HCT116 (cell line): ENCODE data around the gene POLK. TPM values are rescaled to one million over a fixed set of nuclear protein-coding genes. Genes with fewer than 3 reads are reported as not detected.

ENCODE experiments used
- ATAC-seq: fragments of 200-7000 bp; cut with Tn5 transposase; 2 replicates; pipeline ENCODE4 v1.9.1; 2020; ENCODE audit warnings: mild to moderate bottlenecking, moderate library complexity
- BruUV-seq: library from RNA; stranded (reverse); fragments of 400-500 nt; replicated peaks from 2 replicates; lab custom pipeline; 2021; lab: Mats Ljungman, UMichigan
- CTCF ChIA-PET: fragments of 300-600 bp; sonication (Branson Sonifier 250); formaldehyde crosslinking; loops from one replicate; lab custom pipeline; 2021; ENCODE audit warnings: antibody characterized with exemption; lab: Charles Lee
- POLR2A ChIA-PET: fragments of 300-600, 350-600 bp; sonication (Branson Sonifier 250); formaldehyde crosslinking; loops from one replicate; lab custom pipeline; 2021; ENCODE audit warnings: antibody characterized with exemption; lab: Charles Lee
- RAD21 ChIA-PET, 2 experiments: fragments of 300-600 bp; sonication (Branson Sonifier 250); formaldehyde crosslinking; loops; one replicate each; lab custom pipeline; 2023; ENCODE audit warnings: low total read pairs in 2 of 2; ENCODE audit not compliant: uncharacterized antibody in 2 of 2, unreplicated experiment in 2 of 2, low non-redundant PET in 1 of 2; lab: Charles Lee
- DNase-seq: peaks from one replicate; pipeline ENCODE4 v3.0.0-alpha.2; 2010; ENCODE audit warnings: low read depth, low spot score
- H2AFZ ChIP-seq: fragments of 200-600 bp; shearing (Covaris generic), sonication (generic); 2 replicates; pipeline ENCODE4 v1.6.1; 2017; ENCODE audit warnings: low read depth, mixed run types, mixed read lengths, antibody characterized with exemption, low read length; ENCODE audit not compliant: poor library complexity, severe bottlenecking
- H3K27ac ChIP-seq: 2 replicates; pipeline ENCODE4 v1.5.1; 2012; ENCODE audit warnings: low read depth, low read length
- H3K27me3 ChIP-seq: fragments of 200-600 bp; sonication (generic); 2 replicates; pipeline ENCODE4 v1.6.1; 2016; ENCODE audit warnings: mixed run types, low read length, mixed read lengths; ENCODE audit not compliant: insufficient read depth
- H3K36me3 ChIP-seq, 2 experiments: fragments of 200-500 bp in 1 of 2; fragments of 200-600 bp in 1 of 2; sonication (Bioruptor generic) in 1 of 2; sonication (generic) in 1 of 2; 2 replicates each; pipeline versions ENCODE4 v1.5.1 to v1.6.1; 2014 to 2016; ENCODE audit warnings: low read length in 2 of 2, inconsistent platforms in 1 of 2, mixed read lengths in 1 of 2, mixed run types in 1 of 2; ENCODE audit not compliant: insufficient read depth in 2 of 2, control insufficient read depth in 1 of 2
- H3K4me1 ChIP-seq, 2 experiments: fragments of 200-600 bp in 1 of 2; sonication (generic) in 1 of 2; 2 replicates each; pipeline versions ENCODE4 v1.5.1 to v1.6.1; 2012 to 2017; ENCODE audit warnings: low read length in 2 of 2, inconsistent platforms in 1 of 2, mild to moderate bottlenecking in 1 of 2, mixed read lengths in 1 of 2, mixed run types in 1 of 2, moderate library complexity in 1 of 2; ENCODE audit not compliant: insufficient read depth in 2 of 2, control insufficient read depth in 1 of 2
- H3K4me2 ChIP-seq: fragments of 200-600 bp; sonication (generic); 2 replicates; pipeline ENCODE4 v1.6.1; 2017; ENCODE audit warnings: mixed run types, low read length, mixed read lengths
- H3K4me3 ChIP-seq, 2 experiments: fragments of 200-600 bp in 1 of 2; sonication (generic) in 1 of 2; replicated peaks in 1 of 2; 2 replicates each; pipeline ENCODE4 v1.5.1; 2011 to 2016; ENCODE audit warnings: low read length in 2 of 2, control low read depth in 1 of 2, low read depth in 1 of 2, mild to moderate bottlenecking in 1 of 2, mixed read lengths in 1 of 2, mixed run types in 1 of 2
- H3K79me2 ChIP-seq: fragments of 200-600 bp; sonication (generic); 2 replicates; pipeline ENCODE4 v1.6.1; 2017; ENCODE audit warnings: mild to moderate bottlenecking, mixed run types, low read length, moderate library complexity, mixed read lengths; ENCODE audit not compliant: insufficient read depth
- H3K9ac ChIP-seq: fragments of 200-600 bp; sonication (generic); 2 replicates; pipeline ENCODE4 v1.6.1; 2016; ENCODE audit warnings: low read length, mixed read lengths
- H3K9me2 ChIP-seq: fragments of 200-600 bp; sonication (generic), shearing (Covaris generic); 2 replicates; pipeline ENCODE4 v1.6.1; 2017; ENCODE audit warnings: mixed run types, mild to moderate bottlenecking, moderate library complexity; ENCODE audit not compliant: insufficient read depth
- H3K9me3 ChIP-seq, 2 experiments: fragments of 200-500 bp in 1 of 2; fragments of 200-600 bp in 1 of 2; sonication (Bioruptor generic) in 1 of 2; sonication (generic) in 1 of 2; 2 replicates each; pipeline ENCODE4 v1.6.1; 2014 to 2017; ENCODE audit warnings: low read length in 2 of 2, mixed read lengths in 2 of 2, inconsistent platforms in 1 of 2, low read depth in 1 of 2, mild to moderate bottlenecking in 1 of 2, mixed run types in 1 of 2, moderate library complexity in 1 of 2; ENCODE audit not compliant: control insufficient read depth in 1 of 2, insufficient read depth in 1 of 2
- H4K20me1 ChIP-seq: fragments of 200-600 bp; sonication (generic), shearing (Covaris generic); 2 replicates; pipeline ENCODE4 v1.6.1; 2017; ENCODE audit warnings: mixed run types, mild to moderate bottlenecking, moderate library complexity; ENCODE audit not compliant: insufficient read depth
- CBX3 ChIP-seq: IDR thresholded peaks from 2 replicates; pipeline ENCODE4 v1.6.1; 2012; ENCODE audit warnings: low read depth
- EGR1 ChIP-seq: IDR thresholded peaks from 2 replicates; pipeline ENCODE4 v1.6.1; 2012; ENCODE audit warnings: low read depth
- ELF1 ChIP-seq: IDR thresholded peaks from 2 replicates; pipeline ENCODE4 v1.6.1; 2012; ENCODE audit warnings: low read depth, borderline replicate concordance
- EZH2 ChIP-seq: fragments of 200-600 bp; sonication (generic); IDR thresholded peaks from 2 replicates; pipeline ENCODE4 v1.6.1; 2017; ENCODE audit warnings: antibody characterized with exemption, mixed run types
- FOSL1 ChIP-seq: IDR thresholded peaks from 2 replicates; pipeline ENCODE4 v1.6.1; 2012; ENCODE audit warnings: low read depth
- JUND ChIP-seq: IDR thresholded peaks from 2 replicates; pipeline ENCODE4 v1.6.1; 2012
- POLR2A ChIP-seq: IDR thresholded peaks from 2 replicates; pipeline ENCODE4 v1.7.0; 2011; ENCODE audit warnings: borderline replicate concordance; ENCODE audit not compliant: insufficient read depth, insufficient read length; ENCODE audit errors: extremely low read depth
- SIN3A ChIP-seq: IDR thresholded peaks from 2 replicates; pipeline ENCODE4 v1.6.1; 2012; ENCODE audit warnings: low read depth
- SP1 ChIP-seq: IDR thresholded peaks from 2 replicates; pipeline ENCODE4 v1.6.1; 2012; ENCODE audit warnings: low read depth
- SRF ChIP-seq: IDR thresholded peaks from 2 replicates; pipeline ENCODE4 v1.6.1; 2012; ENCODE audit warnings: low read depth
- TCF7L2 ChIP-seq: IDR thresholded peaks from 2 replicates; pipeline ENCODE4 v1.7.0; 2011; ENCODE audit warnings: borderline replicate concordance, inconsistent platforms; ENCODE audit not compliant: insufficient read depth, insufficient read length; ENCODE audit errors: extremely low read depth
- YY1 ChIP-seq: IDR thresholded peaks from 2 replicates; pipeline ENCODE4 v1.6.1; 2011; ENCODE audit warnings: low read length, low read depth, moderate library complexity, mild to moderate bottlenecking; ENCODE audit not compliant: insufficient replicate concordance; ENCODE audit errors: extremely low read depth
- ZFX ChIP-seq: fragments of 450-650 bp; IDR thresholded peaks from 2 replicates; pipeline ENCODE4 v1.6.1; 2017
- intact Hi-C: fragments of 100-400 bp; cut with micrococcal nuclease; formaldehyde crosslinking; loops from 2 replicates; pipeline ENCODE4 v1.10.0; 2022
- total RNA-seq: library from RNA; stranded (reverse); gene quantifications from one replicate; pipeline ENCODE4 v1.2.1, GENCODE V29; 2021; ENCODE audit not compliant: unreplicated experiment
- TF ChIP-seq, protein P1 (sequence below): IDR thresholded peaks from 2 replicates; pipeline ENCODE4 v1.6.1; 2012
- TF ChIP-seq, protein P2 (sequence below), 3 experiments: fragments of 200-600 bp in 1 of 3; sonication (generic) in 1 of 3; IDR thresholded peaks in 2 of 3; conservative IDR thresholded peaks in 1 of 3; 2 replicates each; pipeline ENCODE4 v1.5.1; 2012 to 2017; ENCODE audit warnings: low read depth in 2 of 3, low read length in 2 of 3, antibody characterized with exemption in 1 of 3, borderline replicate concordance in 1 of 3, control low read depth in 1 of 3, mild to moderate bottlenecking in 1 of 3, mixed read lengths in 1 of 3, mixed run types in 1 of 3, moderate library complexity in 1 of 3; ENCODE audit not compliant: insufficient read depth in 1 of 3
- TF ChIP-seq, protein P3 (sequence below): IDR thresholded peaks from 2 replicates; pipeline ENCODE4 v1.6.1; 2011; ENCODE audit warnings: mild to moderate bottlenecking, low read length, moderate library complexity; ENCODE audit not compliant: insufficient replicate concordance; ENCODE audit errors: extremely low read depth

Gene POLK
- total RNA-seq, 1 experiment from 2014 or later: 17.3 TPM

DNA sequence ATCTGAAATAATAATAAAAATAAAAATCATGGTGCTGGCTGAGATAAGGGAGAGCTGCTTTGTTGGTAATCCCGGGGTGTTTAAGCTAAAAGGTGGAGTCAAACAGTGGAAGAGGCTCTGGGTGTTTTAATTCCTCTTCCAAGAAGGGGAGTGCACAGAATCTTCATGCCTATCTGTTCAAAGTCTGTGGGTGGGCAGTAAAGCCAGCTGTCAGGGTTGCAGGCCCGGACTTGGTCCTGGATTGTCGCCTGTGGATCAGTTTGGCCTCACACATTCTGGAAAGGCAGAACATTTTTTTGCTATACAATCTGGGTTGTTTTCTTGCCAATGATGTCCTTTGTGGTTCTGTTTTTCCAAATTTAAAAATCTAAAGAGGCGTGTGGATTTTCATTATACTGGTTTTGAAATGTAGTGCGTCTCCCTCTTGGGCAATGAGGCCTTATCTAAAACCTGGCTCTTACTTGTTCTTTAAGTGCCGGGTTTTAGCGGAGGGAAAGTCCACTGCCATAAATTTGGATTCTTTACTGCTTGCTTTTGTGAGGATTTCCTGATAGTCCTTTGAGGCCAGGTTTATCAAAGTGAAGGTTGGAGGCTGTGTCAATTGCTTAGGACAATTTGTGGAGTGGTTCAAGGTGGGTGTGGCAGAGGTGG lies 105.4 kb downstream of the POLK start:
- intact Hi-C loops: no loop called here
- ChIA-PET POLR2A (no interaction called here), RAD21 (no interaction called here), CTCF (no interaction called here)
- DNase-seq: no peak
- no peaks in the 10 kb centered on the region for H3K9me2 ChIP-seq
- H3K4me1 ChIP-seq: no peaks in the 10 kb centered on the region
- no peaks in the 10 kb centered on the region for H3K9me3 ChIP-seq
- H3K27ac ChIP-seq: no peak overlapping the region
- H3K4me3 ChIP-seq: no peak overlapping the region
- no TSS peak for BruUV-seq
- H3K4me2 ChIP-seq: no peak overlapping the region
- H3K79me2 ChIP-seq: no peaks in the 10 kb centered on the region
- no peak for TF ChIP-seq SP1
- no peak for TF ChIP-seq ELF1
- TF ChIP-seq SIN3A: no peak
- TF ChIP-seq TCF7L2: no peak
- no peak for TF ChIP-seq POLR2A
- TF ChIP-seq JUND: no peak
- TF ChIP-seq, protein P1, sequence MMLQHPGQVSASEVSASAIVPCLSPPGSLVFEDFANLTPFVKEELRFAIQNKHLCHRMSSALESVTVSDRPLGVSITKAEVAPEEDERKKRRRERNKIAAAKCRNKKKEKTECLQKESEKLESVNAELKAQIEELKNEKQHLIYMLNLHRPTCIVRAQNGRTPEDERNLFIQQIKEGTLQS: no peak
- TF ChIP-seq EGR1: no peak
- no peak for TF ChIP-seq EZH2
- no peak for TF ChIP-seq ZFX
- H3K36me3 ChIP-seq: no peaks in the 10 kb centered on the region
- H4K20me1 ChIP-seq: no peaks in the 10 kb centered on the region
- no peak for ATAC-seq
- no peaks in the 10 kb centered on the region for H3K27me3 ChIP-seq
- H2AFZ ChIP-seq: no peak overlapping the region
- no peak overlapping the region for H3K9ac ChIP-seq

DNA sequence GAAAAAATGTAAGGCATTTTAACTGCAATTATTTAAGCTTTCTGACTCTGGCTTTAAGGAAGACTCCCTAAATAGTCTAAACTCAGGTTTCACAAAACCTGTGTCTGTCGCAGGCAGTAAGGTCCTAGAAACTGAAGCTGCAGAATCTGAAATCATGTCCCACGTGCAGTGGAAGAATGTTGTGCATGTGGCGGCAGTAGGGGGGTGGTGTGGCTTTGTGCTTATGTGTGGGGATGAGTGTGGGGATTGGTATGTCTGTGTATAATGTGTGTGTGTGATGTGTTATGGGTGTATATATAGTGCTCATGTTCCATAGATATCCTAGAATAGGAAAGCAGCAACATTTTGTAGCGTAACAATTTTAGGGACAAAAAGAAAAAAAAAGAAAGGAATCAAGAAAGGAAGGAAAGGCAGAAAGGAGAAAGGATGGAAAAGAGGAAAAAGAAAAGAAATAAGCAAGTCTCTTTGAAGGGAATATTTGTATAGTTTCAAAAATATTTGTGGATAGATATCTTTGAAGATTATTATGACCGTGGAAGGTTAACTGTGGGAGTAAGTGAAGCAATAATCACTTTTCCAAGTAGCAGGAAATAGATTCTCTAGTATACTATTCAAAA lies 106.2 kb downstream of the POLK start:
- POLR2A ChIA-PET: no interaction called here
- no peak for TF ChIP-seq EZH2
- TF ChIP-seq, protein P1: no peak
- no peak for TF ChIP-seq SP1
- no peak for TF ChIP-seq FOSL1
- TF ChIP-seq TCF7L2: no peak
- TF ChIP-seq, protein P2, sequence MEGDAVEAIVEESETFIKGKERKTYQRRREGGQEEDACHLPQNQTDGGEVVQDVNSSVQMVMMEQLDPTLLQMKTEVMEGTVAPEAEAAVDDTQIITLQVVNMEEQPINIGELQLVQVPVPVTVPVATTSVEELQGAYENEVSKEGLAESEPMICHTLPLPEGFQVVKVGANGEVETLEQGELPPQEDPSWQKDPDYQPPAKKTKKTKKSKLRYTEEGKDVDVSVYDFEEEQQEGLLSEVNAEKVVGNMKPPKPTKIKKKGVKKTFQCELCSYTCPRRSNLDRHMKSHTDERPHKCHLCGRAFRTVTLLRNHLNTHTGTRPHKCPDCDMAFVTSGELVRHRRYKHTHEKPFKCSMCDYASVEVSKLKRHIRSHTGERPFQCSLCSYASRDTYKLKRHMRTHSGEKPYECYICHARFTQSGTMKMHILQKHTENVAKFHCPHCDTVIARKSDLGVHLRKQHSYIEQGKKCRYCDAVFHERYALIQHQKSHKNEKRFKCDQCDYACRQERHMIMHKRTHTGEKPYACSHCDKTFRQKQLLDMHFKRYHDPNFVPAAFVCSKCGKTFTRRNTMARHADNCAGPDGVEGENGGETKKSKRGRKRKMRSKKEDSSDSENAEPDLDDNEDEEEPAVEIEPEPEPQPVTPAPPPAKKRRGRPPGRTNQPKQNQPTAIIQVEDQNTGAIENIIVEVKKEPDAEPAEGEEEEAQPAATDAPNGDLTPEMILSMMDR (IDR thresholded peaks at IDR 0.05 in 2 of 3, conservative IDR thresholded peaks at IDR 0.05 in 1 of 3; ENCODE audit: borderline replicate concordance in 1 of 3, insufficient read depth in 1 of 3, low read depth in 2 of 3, low read length in 2 of 3): no peak
- TF ChIP-seq SIN3A: no peak
- TF ChIP-seq, protein P3, sequence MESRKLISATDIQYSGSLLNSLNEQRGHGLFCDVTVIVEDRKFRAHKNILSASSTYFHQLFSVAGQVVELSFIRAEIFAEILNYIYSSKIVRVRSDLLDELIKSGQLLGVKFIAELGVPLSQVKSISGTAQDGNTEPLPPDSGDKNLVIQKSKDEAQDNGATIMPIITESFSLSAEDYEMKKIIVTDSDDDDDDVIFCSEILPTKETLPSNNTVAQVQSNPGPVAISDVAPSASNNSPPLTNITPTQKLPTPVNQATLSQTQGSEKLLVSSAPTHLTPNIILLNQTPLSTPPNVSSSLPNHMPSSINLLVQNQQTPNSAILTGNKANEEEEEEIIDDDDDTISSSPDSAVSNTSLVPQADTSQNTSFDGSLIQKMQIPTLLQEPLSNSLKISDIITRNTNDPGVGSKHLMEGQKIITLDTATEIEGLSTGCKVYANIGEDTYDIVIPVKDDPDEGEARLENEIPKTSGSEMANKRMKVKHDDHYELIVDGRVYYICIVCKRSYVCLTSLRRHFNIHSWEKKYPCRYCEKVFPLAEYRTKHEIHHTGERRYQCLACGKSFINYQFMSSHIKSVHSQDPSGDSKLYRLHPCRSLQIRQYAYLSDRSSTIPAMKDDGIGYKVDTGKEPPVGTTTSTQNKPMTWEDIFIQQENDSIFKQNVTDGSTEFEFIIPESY: no peak
- no peak for TF ChIP-seq SRF
- no peak for TF ChIP-seq YY1
- TF ChIP-seq CBX3: no peak

More for the DNA sequence above, 106.2 kb downstream of the POLK start:
- H3K9me2 ChIP-seq: no peaks in the 10 kb centered on the region
- H3K4me3 ChIP-seq: no peak overlapping the region
- H3K4me2 ChIP-seq: no peak overlapping the region
- DNase-seq: no peak
- H3K4me1 ChIP-seq: no peaks in the 10 kb centered on the region
- intact Hi-C loops: no loop called here
- no TSS peak for BruUV-seq
- no peak overlapping the region for H2AFZ ChIP-seq
- H4K20me1 ChIP-seq: no peaks in the 10 kb centered on the region
- no peaks in the 10 kb centered on the region for H3K9me3 ChIP-seq
- no peak for ATAC-seq
- ChIA-PET CTCF (no interaction called here), RAD21 (no interaction called here)
- H3K36me3 ChIP-seq: no peaks in the 10 kb centered on the region
- no peaks in the 10 kb centered on the region for H3K79me2 ChIP-seq
- no peaks in the 10 kb centered on the region for H3K27me3 ChIP-seq
- no peak overlapping the region for H3K27ac ChIP-seq
- H3K9ac ChIP-seq: no peak overlapping the region
